Measurements from ENCODE around the gene MRPS14.

DNA sequence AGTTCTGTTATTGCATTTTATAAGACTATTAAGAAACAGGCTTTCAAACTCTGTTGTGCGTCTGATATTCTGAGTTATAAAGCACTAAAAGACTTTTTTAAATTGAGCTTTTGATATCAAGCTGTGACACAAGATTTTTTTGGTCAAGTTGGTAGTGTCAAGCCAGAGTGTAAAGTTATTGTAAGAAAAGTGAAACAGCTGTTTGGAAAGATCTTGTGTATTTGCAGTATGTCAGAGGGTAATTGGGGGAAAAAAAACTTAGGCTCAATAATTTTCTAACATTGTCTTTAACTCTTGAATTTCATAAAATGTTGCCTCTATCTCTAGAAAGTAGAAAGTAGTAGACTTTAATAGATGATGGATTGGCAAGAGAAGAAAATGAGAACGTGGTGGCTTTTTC, 19.7 kb downstream of the MRPS14 start:
- TF ChIP-seq EZH2 (IDR thresholded peaks at IDR 0.05), result no peak
- TF ChIP-seq POLR2AphosphoS5 (IDR thresholded peaks at IDR 0.05; ENCODE audit: borderline replicate concordance, low read depth, low read length), result no peak
- no peak for TF ChIP-seq FOXP2 (optimal IDR thresholded peaks at IDR 0.05; ENCODE audit: control extremely low read depth, extremely low read length, insufficient read depth)

Measured in SK-N-MC (cell line).